ENCODE measurements around the gene IMMT. TPM values are rescaled to one million over a fixed set of nuclear protein-coding genes. Genes with fewer than 3 reads are reported as not detected.
"Not testable (repeated sequence)": the region's sequence is repeated elsewhere in the genome, so short reads cannot be mapped to it uniquely, and the experiment has no call there.

IMMT gene
- total RNA-seq, 1 donor from 2014 or later, result 148 TPM

DNA sequence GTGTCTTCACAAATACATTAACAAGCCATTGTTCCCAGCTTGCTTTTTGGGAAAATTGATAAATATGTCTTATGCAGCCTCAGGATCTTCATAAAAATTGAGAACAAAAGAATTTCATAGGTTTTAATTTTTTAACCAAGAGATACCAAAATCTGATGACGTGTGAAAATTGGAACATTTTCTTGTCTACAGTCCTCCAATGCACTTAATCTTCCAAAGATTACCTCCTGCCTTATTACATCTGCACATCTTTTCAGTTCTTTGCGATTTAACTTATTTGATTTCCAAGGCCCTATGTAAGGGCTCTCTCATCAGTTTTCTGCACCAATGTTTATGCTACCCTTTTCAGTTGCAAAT lies 7.1 kb upstream of the IMMT start:
- intact Hi-C loops (cut with micrococcal nuclease), result no loop called here

DNA sequence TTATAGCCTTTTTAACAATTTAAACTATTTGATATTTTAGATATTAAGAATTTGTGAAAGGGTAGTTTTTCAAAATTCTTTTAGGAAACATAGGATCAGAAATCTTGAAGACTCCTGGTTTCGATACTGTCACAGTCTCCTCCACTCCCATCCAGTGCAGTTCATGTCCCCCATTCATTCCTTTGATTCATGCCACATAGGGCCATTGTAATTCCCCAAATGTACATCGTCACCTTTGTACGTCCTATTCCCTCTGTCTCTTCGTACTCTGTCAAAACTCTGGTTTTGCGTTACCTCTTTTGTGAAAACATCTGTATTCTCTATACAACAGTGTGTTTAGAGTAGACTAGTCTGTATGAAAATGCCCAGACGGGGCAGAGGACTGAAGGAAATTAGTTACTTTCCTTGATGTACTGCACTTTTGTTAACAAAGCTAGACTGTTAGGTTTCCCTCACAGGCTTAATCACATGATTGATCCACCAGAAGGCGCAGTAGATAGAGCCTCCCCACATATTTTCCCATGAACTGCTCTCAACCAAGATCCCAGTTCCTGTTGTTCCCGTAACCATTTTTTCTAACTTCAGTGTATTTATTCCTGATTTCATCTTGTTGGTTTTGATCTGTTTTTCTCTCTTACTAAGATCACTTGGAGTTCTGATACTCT lies 6.5 kb upstream of the IMMT start:
- intact Hi-C loops (cut with micrococcal nuclease), result no loop called here

DNA sequence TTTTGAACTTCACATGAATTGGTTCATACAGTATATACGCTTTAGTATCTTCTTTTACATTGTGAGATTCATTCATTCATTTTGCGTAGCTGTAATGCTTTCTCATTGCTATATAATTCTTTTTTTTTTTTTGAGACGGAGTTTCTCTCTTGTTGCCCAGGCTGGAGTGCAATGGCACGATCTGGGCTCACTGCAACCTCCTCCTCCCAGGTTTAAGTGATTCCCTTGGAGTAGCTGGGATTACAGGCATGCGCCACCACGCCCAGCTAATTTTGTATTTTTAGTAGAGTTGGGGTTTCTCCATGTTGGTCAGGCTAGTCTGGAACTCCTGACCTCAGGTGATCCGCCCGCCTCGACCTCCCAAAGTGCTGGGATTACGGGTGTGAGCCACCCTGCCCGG lies 5.3 kb upstream of the IMMT start:
- intact Hi-C loops (cut with micrococcal nuclease), result not testable (repeated sequence)

- intact Hi-C loops (cut with micrococcal nuclease), result loop anchor here (1.0 to 10.0 kb wide), 7 partner anchors 15 to 875 kb away; partner anchors contain the start of genes CHMP3, PTCD3, RNF103 and ST3GAL5
These were observed 4.5 kb upstream of the IMMT start for GRCh38 chr2:86199834-86200177.

DNA sequence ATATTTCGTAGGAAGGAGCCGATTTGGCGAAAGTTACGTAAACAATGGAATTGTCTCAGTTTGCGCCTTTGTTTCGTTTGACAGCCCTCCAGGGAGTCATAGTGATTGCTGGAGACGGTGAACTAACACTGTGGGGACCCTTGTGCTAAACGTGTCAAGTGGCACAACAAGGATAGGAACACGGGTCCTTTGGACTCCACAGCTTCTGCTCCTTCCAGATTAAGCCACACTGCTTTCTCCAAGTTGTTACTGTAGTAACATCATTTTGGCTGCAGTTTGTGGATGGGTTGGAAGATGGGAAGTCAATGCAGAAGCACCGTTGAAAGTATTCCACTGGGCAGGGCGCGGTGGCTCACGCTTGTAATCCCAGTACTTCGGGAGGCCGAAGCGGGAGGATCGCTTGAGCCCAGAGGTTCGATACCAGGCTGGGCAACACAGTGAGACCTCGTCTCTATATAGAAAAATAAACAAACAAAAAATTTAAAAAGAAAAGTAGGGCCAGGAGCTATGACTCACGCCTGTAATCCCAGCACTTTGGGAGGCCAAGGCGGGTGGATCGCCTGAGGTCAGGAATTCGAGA lies 636 bp upstream of the IMMT start:
- intact Hi-C loops (cut with micrococcal nuclease), result loop anchor here (1.0 to 10.0 kb wide), 12 partner anchors 29 to 871 kb away; partner anchors contain the start of genes CHMP3, ELMOD3, POLR1A and RETSAT

DNA sequence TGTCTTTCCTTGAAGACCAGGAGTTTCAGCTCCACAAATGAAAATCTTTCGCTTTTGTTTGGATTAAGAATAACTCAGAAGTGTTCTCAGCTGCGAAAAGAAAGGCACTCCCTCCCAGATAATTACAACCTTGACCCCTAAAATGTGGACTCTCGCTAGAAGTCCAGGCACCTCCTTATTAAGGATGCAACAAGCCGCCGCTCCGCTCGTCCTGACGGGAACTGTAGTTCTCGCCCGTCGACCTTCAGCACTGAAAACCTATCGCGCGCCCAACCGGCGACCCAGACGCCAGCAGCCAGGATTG lies 559 bp downstream of the IMMT start:
- intact Hi-C loops (cut with micrococcal nuclease), result loop anchor here (1.0 to 10.0 kb wide), 14 partner anchors 9 to 870 kb away; partner anchors contain the start of genes CHMP3, ELMOD3, POLR1A and RETSAT

DNA sequence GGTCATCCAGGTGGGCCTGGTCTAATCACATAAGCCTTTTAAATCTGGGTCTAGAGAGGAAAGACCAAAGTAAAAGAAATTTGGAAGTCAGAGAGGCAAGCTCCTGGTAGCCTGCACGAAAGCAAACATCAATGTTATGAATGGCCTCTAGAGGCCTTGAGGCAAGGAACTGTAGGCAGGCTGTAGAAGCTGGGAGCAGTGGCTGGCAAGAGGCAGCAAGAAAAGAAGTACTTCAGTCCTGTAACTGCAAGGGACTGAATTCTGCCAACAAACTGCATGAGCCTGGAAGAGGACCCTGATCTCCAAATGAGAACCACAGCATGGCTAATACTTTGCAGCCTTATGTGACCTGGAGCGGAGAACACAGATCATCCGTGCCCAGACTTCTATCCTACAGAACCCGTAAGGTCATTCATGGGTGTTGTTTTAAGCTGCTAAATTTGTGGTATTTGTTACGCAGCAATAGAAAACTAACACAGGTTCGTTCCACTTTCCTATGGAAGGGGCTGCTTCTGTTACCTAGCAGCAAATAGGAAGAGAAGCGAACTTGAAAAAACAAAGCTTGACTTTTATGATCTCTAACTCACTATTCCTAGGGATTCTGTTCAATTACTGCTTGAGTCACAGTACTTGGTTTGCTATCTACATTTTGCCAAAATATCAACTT lies 1.2 kb downstream of the IMMT start:
- intact Hi-C loops (cut with micrococcal nuclease), result loop anchor here (1.0 to 10.0 kb wide), 11 partner anchors 9 to 869 kb away; partner anchors contain the start of genes ELMOD3, RETSAT, RNF103 and SH2D6

- intact Hi-C loops (cut with micrococcal nuclease), result loop anchor here (5.0 to 10.0 kb wide), 3 partner anchors 305 to 865 kb away; partner anchors contain the start of genes SH2D6, ST3GAL5 and TGOLN2
These were observed 5.4 kb downstream of the IMMT start for GRCh38 chr2:86189782-86190416.

DNA sequence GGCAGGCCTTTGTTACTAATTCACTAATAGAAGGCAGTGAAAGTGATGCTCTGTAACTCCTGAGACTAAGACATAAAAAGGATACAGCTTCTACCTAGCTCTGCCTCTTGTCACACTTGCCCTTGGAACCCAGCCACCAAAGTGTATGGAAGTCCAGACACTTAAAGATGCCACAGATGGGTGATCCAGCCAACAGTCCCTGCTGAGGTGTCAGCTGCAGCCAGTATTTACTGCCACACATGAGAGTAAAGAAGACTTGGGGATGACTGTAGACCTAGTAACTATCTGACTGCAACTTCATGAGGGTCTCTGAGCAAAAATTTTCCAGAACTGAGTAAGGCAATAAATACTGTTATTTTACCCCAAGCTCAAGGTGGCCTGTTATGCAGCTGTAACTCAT lies 8.8 kb downstream of the IMMT start:
- intact Hi-C loops (cut with micrococcal nuclease), result no loop called here

DNA sequence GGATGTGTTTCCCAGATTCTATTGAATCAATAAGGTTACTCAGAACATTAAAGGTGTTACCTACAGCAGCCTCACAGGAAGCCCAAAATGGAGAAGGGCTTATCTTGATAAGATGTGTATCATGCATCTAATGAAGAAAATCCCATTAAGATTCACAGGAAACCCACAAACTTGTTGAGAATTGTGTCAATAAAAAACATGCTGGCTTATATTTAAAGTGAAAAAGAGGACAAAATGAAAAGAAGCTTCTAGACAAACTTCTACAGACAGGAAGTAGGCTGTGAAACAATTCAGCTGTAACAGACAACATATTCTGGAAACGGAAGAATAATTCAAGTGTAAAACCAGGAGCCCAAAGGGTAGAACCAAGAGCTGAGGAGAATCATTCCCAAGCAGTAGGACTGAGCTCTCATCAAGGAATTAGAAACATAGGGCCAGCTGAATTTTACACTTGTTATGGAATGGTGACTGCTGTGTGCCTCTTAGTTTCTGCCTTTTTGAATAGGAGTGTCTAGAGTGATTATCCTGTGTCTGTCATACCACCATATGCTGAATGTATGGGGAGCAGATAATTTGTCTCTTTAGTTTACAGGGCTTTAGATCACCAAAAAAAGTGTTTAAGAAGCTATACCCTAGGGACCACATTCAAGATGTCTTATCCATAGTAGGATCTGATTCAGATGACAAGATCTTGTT lies 9.6 kb downstream of the IMMT start:
- intact Hi-C loops (cut with micrococcal nuclease), result loop anchor here (1.0 to 2.0 kb wide), 3 partner anchors 9 to 79 kb away; partner anchors contain the start of genes MRPL35 and PTCD3

GRCh38 chr2:86176597-86176996 lies 18.7 kb downstream of the IMMT start:
- intact Hi-C loops (cut with micrococcal nuclease), result no loop called here

DNA sequence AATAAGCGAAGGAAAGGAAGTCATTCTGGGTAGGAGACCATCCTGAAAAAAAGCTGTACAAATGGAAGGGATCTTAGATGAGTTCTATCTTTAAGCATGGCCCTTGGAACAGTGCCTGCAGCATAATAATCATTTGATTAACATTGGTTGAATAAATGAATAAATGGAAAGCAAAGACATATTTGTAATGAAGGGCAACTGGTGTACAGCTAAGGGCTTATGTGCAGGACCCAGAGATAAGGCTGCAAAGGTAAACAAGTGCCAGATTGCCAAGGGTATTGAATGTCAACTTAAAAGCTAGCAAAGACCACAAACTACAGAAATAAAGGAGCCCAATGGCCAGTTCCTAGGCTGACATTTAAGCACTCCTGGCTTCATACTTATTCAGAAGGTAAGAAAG lies 19.4 kb downstream of the IMMT start:
- intact Hi-C loops (cut with micrococcal nuclease), result no loop called here

- intact Hi-C loops (cut with micrococcal nuclease), result no loop called here
These were observed 20.8 kb downstream of the IMMT start for GRCh38 chr2:86174445-86174844.

DNA sequence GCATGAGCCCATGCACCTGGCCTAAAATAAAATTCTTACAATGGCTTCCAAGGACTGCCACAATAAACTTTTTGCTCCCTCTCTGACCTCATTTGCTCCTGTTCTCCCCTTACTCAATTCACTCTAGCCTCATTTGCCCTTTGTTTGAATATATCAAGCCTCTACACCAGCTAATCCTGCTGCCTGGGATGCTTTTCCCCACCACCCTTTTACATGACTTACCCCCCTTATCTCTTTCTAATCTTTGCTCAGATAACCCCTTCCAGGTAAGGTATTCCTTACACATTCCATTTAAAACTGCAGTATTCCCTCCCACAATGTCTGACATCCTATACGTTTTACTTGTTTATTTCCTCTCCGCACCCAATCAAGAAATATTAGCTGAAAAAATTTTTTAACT lies 22.7 kb downstream of the IMMT start:
- intact Hi-C loops (cut with micrococcal nuclease), result no loop called here

- intact Hi-C loops (cut with micrococcal nuclease), result no loop called here
These were observed 24.0 kb downstream of the IMMT start for GRCh38 chr2:86171295-86171694.

DNA sequence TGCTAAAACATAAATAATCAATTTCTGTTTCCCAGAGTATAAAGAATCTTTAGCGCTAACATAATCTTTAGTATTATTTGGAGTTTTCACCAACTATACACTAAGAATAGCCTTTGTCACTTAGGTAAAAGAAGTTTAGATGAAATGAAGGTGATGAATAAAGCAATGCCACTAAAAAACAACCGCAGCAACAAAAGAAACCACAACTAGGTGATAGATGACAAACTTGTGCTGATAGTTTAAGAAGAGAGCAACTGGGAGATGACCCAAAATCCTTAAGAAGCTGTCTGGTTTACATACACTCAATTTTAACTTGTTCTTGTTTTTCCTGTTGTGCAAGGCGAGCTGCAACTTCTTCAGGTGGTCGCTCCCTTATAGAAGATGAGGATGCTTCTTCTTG lies 24.8 kb downstream of the IMMT start:
- intact Hi-C loops (cut with micrococcal nuclease), result no loop called here

- intact Hi-C loops (cut with micrococcal nuclease), result loop anchor here (5.0 kb wide), 1 partner anchor 38 kb away; no protein-coding TSS in a partner anchor
These were observed 34.9 kb downstream of the IMMT start for GRCh38 chr2:86160156-86160952.

GRCh38 chr2:86158286-86158685 lies 37.0 kb downstream of the IMMT start:
- intact Hi-C loops (cut with micrococcal nuclease), result no loop called here

DNA sequence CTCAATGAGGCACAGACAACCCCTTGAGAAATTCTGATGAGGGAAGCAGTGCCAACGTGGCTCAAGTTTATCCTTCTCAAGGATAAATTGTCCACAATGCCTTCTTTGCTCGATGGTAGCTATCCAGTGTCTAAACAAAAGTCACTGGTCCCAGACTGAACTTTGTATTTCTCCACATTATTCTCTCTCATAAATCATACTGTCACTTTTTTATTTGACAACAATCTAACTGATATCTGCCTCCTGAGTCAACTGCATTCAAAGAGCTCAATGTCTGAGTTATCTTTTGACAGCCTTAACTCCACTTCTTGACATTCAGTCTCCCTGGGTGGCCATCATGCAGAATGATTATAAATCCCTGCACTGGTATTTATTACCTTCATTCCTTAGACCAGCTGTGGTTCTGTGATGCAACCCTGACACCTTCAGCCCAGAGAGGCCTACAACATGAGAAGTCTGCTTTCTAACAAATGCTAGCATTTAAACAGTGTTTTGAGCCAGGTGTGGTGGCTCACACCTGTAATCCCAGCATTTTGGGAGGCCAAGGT lies 38.2 kb downstream of the IMMT start:
- intact Hi-C loops (cut with micrococcal nuclease), result no loop called here

DNA sequence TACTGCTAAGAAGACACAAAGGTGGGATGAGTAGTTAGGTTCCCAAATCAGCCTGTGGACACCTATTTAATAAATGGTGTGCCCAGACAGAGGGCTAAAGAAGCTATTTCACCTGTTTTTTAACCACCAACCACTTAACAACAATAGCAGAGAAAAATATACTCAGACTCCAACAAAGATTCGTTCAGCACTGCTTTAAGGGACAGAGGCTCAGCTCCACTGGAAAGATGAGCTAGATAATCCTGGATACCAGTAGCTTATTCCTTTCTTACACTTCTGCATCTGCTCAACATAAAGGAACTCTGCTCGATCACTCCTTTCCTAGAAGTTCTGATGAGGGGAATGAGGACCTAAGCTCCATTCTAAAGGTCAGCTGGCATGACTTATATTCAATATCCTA lies 44.8 kb downstream of the IMMT start:
- intact Hi-C loops (cut with micrococcal nuclease), result no loop called here
